Panc1 (cell line): ENCODE results near the gene SLC49A4. TPM values are rescaled to one million over a fixed set of nuclear protein-coding genes. Genes with fewer than 3 reads are reported as not detected.

Experiments used
- ATAC-seq: fragments of 200-7000 bp; cut with Tn5 transposase; 2 replicates; pipeline ENCODE4 v1.9.1; 2020; ENCODE audit warnings: mild to moderate bottlenecking, moderate library complexity
- BruUV-seq: library from RNA; stranded (reverse); fragments of 400-500 nt; replicated peaks from 2 replicates; lab custom pipeline; 2021; lab: Mats Ljungman, UMichigan
- CTCF ChIA-PET: fragments of 300-600 bp; sonication (Branson Sonifier 250); formaldehyde crosslinking; loops from one replicate; lab custom pipeline; 2022; ENCODE audit warnings: antibody characterized with exemption; lab: Charles Lee
- POLR2A ChIA-PET: fragments of 300-600 bp; sonication (Branson Sonifier 250); formaldehyde crosslinking; loops from one replicate; lab custom pipeline; 2022; ENCODE audit warnings: antibody characterized with exemption; lab: Charles Lee
- DNase-seq: peaks from one replicate; pipeline ENCODE4 v3.0.0-alpha.2; 2010; ENCODE audit warnings: low read depth, low spot score
- H3K27ac ChIP-seq: 2 replicates; pipeline ENCODE4 v1.5.1; 2011; ENCODE audit warnings: mild to moderate bottlenecking, low read length, inconsistent platforms
- H3K27me3 ChIP-seq: fragments of 200-500 bp; sonication (Bioruptor generic); 2 replicates; pipeline ENCODE4 v1.6.0; 2014; ENCODE audit warnings: low read length, inconsistent platforms; ENCODE audit not compliant: control insufficient read depth, insufficient read depth
- H3K36me3 ChIP-seq: fragments of 200-500 bp; sonication (Bioruptor generic); 2 replicates; pipeline ENCODE4 v1.5.1; 2014; ENCODE audit warnings: inconsistent platforms, mild to moderate bottlenecking, low read length, moderate library complexity; ENCODE audit not compliant: control insufficient read depth, insufficient read depth
- H3K4me1 ChIP-seq: 2 replicates; pipeline ENCODE4 v1.5.1; 2011; ENCODE audit warnings: inconsistent platforms, mild to moderate bottlenecking, low read length, moderate library complexity; ENCODE audit not compliant: control insufficient read depth, insufficient read depth
- H3K4me3 ChIP-seq, 2 experiments: 2 replicates each; pipeline ENCODE4 v1.5.1; 2011 to 2012; ENCODE audit warnings: low read depth in 2 of 2, low read length in 2 of 2, mild to moderate bottlenecking in 2 of 2, inconsistent platforms in 1 of 2, moderate library complexity in 1 of 2
- H3K9me3 ChIP-seq: fragments of 200-500 bp; sonication (Bioruptor generic); 2 replicates; pipeline ENCODE4 v1.5.1; 2014; ENCODE audit warnings: low read depth, mild to moderate bottlenecking, inconsistent platforms, low read length, moderate library complexity; ENCODE audit not compliant: control insufficient read depth, insufficient read depth
- CTCF ChIP-seq: fragments of 450-650 bp; IDR thresholded peaks from 2 replicates; pipeline ENCODE4 v1.5.1; 2017; ENCODE audit warnings: mild to moderate bottlenecking
- POLR2AphosphoS5 ChIP-seq: IDR thresholded peaks from 2 replicates; pipeline ENCODE4 v1.6.1; 2012; ENCODE audit warnings: mild to moderate bottlenecking, low read depth, low read length, moderate library complexity
- REST ChIP-seq, 2 experiments: IDR thresholded peaks; 2 replicates each; pipeline ENCODE4 v1.6.1; 2011 to 2012; ENCODE audit warnings: low read depth in 2 of 2, control low read depth in 1 of 2, low read length in 1 of 2, mild to moderate bottlenecking in 1 of 2, moderate library complexity in 1 of 2; ENCODE audit not compliant: insufficient read depth in 1 of 2
- TCF7L2 ChIP-seq: IDR thresholded peaks from 2 replicates; pipeline ENCODE4 v1.6.1; 2011; ENCODE audit warnings: mild to moderate bottlenecking, low read depth, low read length, inconsistent platforms
- in situ Hi-C: cut with HindIII; loops from 2 replicates; pipeline ENCODE4 v1.10.0; 2016; ENCODE audit warnings: low sequenced_read_pairs, low pct_unique_long_range_greater_than_20kb
- intact Hi-C: fragments of 100-400 bp; cut with micrococcal nuclease; formaldehyde crosslinking; loops from one replicate; pipeline ENCODE4 v1.10.0; 2022; ENCODE audit not compliant: unreplicated experiment
- total RNA-seq: library from RNA; stranded (reverse); gene quantifications from one replicate; pipeline ENCODE4 v1.2.1, GENCODE V29; 2021; ENCODE audit not compliant: unreplicated experiment

SLC49A4 gene
- total RNA-seq, 1 experiment from 2014 or later: 15.9 TPM

GRCh38 chr3:122892118-122892960, 97.5 kb downstream of the SLC49A4 start (continued):
- TF ChIP-seq POLR2AphosphoS5: no peak

DNA sequence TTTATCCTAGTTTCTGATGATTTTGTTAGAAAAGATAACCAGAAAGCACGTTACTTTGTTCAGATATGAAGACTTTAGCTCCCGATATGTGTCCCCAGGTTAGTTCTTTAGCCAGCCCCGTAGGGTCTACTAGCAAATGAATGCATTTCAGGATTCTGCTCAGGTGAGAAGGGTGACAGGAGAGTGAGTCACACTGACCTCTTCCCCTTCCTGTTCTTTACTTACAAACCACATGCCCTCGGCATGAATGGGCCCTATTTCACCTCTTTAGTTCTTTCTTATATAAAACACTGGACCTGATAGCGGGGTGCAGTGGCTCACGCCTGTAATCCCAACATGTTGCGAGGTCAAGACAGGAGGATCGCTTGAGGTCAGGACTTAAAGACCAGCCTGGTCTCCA, 98.4 kb downstream of the SLC49A4 start:
- no peaks in the 10 kb centered on the region for H3K4me1 ChIP-seq
- no TSS peak for BruUV-seq

More for the DNA sequence above, 98.4 kb downstream of the SLC49A4 start:
- no peak overlapping the region for H3K27ac ChIP-seq
- no peaks in the 10 kb centered on the region for H3K36me3 ChIP-seq
- CTCF ChIA-PET: no interaction called here
- peak; percentile 63 for ATAC-seq
- no peak for TF ChIP-seq CTCF
- TF ChIP-seq TCF7L2: no peak
- TF ChIP-seq REST (IDR thresholded peaks at IDR 0.05; ENCODE audit: insufficient read depth in 1 of 2, low read depth in 2 of 2, low read length in 1 of 2): no peak
- H3K27me3 ChIP-seq: no peaks in the 10 kb centered on the region; the same call in 1 of the 2 replicates
- no peak overlapping the region for H3K4me3 ChIP-seq
- H3K9me3 ChIP-seq: no peaks in the 10 kb centered on the region
- intact Hi-C loops: no loop called here
- in situ Hi-C loops: no loop called here
- POLR2A ChIA-PET: no interaction called here
- DNase-seq: peak; percentile 15
